HG02840 (cell line): ENCODE measurements around the gene ADGRF3.
"Not testable (repeated sequence)": the region's sequence is repeated elsewhere in the genome, so short reads cannot be mapped to it uniquely, and the experiment has no call there.

Experiments
- ATAC-seq: cut with Tn5 transposase; IDR thresholded peaks from one replicate; pipeline ENCODE4 v1.9.1; 2021; ENCODE audit warnings: mild to moderate bottlenecking, moderate library complexity, moderate number of reproducible peaks; ENCODE audit not compliant: unreplicated experiment, low FRiP score

Gene ADGRF3

GRCh38 chr2:26351375-26352090 lies 4.9 kb upstream of the ADGRF3 start:
- no peak for ATAC-seq

GRCh38 chr2:26349690-26350089 lies 3.1 kb upstream of the ADGRF3 start:
- ATAC-seq, result no peak

- ATAC-seq, result no peak
Observed at GRCh38 chr2:26347286-26347865, 787 bp upstream of the ADGRF3 start.

GRCh38 chr2:26345545-26346453 lies 790 bp downstream of the ADGRF3 start, which contains the start of gene SELENOI:
Gene SELENOI (plus strand): TSS chr2:26346143. CDS start chr2:26346233, 90 bp downstream.
- peak; percentile 98 for ATAC-seq

GRCh38 chr2:26345283-26345544 lies 1.4 kb downstream of the ADGRF3 start:
- no peak for ATAC-seq

GRCh38 chr2:26344581-26345282 lies 1.9 kb downstream of the ADGRF3 start:
- ATAC-seq, result no peak

GRCh38 chr2:26340831-26341230 lies 5.8 kb downstream of the ADGRF3 start:
- ATAC-seq, result no peak

- ATAC-seq, result no peak
Observed at GRCh38 chr2:26337298-26337697, 9.3 kb downstream of the ADGRF3 start.

- no peak for ATAC-seq
Observed at GRCh38 chr2:26336719-26337118, 9.9 kb downstream of the ADGRF3 start.

- no peak for ATAC-seq
Observed at GRCh38 chr2:26335231-26335630, 11.4 kb downstream of the ADGRF3 start.

- no peak for ATAC-seq
Observed at GRCh38 chr2:26333293-26333692, 13.3 kb downstream of the ADGRF3 start.

GRCh38 chr2:26331321-26331720 lies 15.3 kb downstream of the ADGRF3 start:
- ATAC-seq, result not testable (repeated sequence)

GRCh38 chr2:26330604-26331003 lies 16.0 kb downstream of the ADGRF3 start:
- no peak for ATAC-seq

- no peak for ATAC-seq
Observed at GRCh38 chr2:26330114-26330549, 16.5 kb downstream of the ADGRF3 start.

GRCh38 chr2:26329083-26329482 lies 17.5 kb downstream of the ADGRF3 start:
- not testable (repeated sequence) for ATAC-seq

- no peak for ATAC-seq
Observed at GRCh38 chr2:26327291-26328272, 19.0 kb downstream of the ADGRF3 start.

GRCh38 chr2:26326514-26326913 lies 20.1 kb downstream of the ADGRF3 start:
- ATAC-seq, result no peak

GRCh38 chr2:26325851-26326250 lies 20.7 kb downstream of the ADGRF3 start:
- ATAC-seq, result no peak

- ATAC-seq, result no peak
Observed at GRCh38 chr2:26324903-26325302, 21.7 kb downstream of the ADGRF3 start.

GRCh38 chr2:26324479-26324878 lies 22.1 kb downstream of the ADGRF3 start:
- ATAC-seq, result not testable (repeated sequence)
